ENCODE measurements around the gene RRAD.

The RRAD gene

DNA sequence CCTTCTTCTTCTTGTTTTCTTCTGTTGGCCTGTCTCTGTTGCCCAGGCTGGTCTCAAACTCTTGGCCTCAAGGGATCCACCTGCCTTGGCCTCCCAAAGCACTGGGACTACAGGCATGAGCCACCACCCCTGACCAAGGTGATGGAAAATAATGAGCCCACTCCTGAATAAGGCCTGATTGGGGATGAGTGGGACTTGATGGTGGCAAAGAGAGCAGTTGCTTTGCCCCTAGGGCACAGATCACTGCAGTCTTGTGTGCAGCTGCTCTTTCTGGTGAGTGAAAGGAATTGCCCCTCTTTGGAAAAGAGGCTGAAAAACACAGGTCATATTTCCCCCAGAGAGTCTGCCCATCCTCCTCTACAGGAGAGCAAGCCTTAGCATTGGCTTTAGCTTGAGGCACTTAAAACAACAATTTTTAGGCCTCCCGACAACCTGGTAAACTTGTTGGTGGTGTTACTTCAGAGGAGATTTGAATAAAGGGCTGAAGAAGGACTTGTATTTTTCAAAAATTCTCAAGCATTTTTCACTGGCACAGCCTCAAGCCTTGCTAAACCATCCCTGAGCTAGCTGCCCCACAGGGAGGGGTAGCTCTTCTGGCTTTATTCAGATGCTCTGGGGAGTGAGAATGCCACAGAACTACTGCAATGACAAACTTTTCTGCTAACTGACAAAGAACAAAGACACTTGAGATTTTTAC, 51.1 kb downstream of the RRAD start:
- no peak for DNase-seq

DNA sequence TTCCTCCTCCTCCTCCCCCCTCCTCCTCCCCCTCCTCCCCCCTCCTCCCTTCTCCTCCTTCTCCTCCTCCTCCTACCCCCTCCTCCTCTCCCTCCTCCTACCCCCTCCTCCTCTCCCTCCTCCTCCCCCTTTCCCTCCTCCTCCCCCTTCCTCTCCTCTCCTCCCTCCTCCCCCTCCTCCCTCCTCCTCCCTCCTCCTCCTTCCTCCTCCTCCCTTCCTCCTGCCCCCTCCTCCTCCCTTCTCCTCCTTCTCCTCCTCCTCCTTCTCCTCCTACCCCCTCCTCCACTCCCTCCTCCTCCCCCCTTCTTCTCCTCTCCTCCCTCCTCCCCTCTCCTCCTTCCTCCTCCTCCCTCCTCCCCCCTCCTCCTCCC, 51.7 kb downstream of the RRAD start:
- no peak for DNase-seq

DNA sequence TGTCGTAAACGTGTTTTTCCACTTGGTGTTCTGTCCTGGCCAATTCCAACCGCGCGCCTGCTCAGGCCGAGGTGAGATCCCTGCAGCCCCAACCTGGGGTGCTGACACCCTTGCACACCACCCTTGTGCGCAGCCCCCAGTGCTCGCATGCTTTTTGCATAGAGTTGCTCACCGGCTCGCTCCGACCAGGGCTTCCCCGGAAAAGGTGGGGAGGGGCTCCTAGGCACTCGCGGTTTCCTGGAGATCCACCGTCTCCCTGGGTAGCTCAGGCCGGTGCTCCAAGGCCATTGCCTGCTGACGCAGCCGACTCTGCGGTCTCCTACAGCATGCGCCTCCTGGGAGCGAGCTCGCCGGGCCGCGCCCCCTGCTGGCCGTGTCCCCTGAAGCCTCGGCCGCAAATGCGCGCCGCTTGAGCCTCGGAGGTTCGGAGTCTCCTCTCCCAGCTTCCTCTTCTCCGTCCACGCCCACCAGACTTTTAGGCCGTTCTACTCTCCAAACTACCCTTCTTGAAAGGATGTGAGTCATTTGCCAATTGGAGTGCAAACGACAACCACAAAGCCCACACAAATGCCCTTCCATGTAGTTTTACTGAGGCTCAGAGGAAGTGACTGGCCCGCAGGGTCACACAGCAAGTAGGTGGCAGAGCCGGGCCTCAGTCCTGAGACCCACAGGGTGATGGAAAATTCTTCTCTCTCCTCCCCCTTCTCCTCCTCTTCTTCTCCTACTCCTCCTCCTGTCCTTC, 52.2 kb downstream of the RRAD start:
- peak; percentile 99 for DNase-seq

DNA sequence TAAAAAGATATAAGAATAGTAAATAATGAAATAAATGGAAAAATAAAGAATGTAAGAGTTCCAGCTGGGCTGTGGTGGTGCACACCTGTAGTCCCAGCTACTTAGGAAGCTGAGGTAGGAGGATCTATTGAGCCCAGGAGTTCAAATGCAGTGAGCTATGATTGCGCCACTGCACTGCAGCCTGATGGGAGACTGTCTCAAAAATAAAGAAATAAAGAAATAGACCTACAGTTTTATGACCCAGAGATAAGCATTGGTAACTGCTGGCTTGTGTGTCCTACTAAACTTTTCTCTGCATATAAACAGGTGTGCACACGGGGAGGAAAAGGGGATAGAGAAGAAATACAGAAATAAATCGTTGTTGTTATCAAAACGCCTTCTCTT, 52.8 kb downstream of the RRAD start:
- peak; percentile 43 for DNase-seq

DNA sequence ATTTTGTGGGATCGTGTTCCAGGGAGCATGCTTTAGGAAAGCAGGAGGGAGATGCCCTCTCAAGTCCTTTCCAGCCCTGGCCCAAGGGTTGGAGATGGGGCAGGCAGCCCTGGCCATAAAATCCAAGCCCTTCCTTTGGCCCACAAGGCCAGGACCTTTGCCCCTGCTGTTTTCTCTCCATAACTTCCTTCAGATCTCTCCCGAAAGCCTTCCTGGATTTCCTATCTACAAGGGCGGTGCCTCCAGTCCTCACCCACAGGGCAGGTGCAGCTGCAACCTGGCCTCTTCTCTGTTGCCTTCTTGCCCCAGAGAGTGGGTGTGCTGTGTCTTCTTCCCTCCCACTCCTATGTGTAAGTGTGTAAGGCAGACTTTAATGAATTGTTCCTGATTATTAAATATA, 53.5 kb downstream of the RRAD start:
- no peak for DNase-seq
